ENCODE measurements around the gene DDX25. TPM values are rescaled to one million over a fixed set of nuclear protein-coding genes. Genes with fewer than 3 reads are reported as not detected.
A peak's percentile ranks its signal among the peaks of the same experiment; 100 is the strongest.

DDX25 gene
- total and polyA plus RNA-seq, 2 of the 4 experiments (the other 2 are of a cell fraction) = under 0.01 TPM; not detected in 1

- H2BK15ac ChIP-seq (ENCODE audit: low read depth, low read length) = no peak within 1 kb of the TSS
- H4K8ac ChIP-seq (ENCODE audit: low read depth in 2 of 2, low read length in 2 of 2) = peak within 1 kb of the TSS; percentile 31 to 71; a peak in 3 of 4 replicates
- peak within 1 kb of the TSS; percentile 80 for H2BK5ac ChIP-seq (ENCODE audit: low read depth, low read length, poor library complexity, severe bottlenecking)
- H2AK5ac ChIP-seq (ENCODE audit: low read depth, low read length) = no peak within 1 kb of the TSS; the same call in none of the 2 replicates
- H3K23ac ChIP-seq (ENCODE audit: low read depth, low read length) = peak within 1 kb of the TSS; percentile 67; the same call in 1 of the 2 replicates
- H4K5ac ChIP-seq (ENCODE audit: low read depth, low read length) = peak within 1 kb of the TSS; percentile 36
- H3K27ac ChIP-seq (ENCODE audit: insufficient read depth, low read length) = peak within 1 kb of the TSS; percentile 73
- H2BK120ac ChIP-seq (ENCODE audit: low read depth, low read length) = peak within 1 kb of the TSS; percentile 61
- ATAC-seq (ENCODE audit: low read depth) = peak; percentile 92
- H4K91ac ChIP-seq (ENCODE audit: insufficient read depth, low read depth, low read length) = peak within 1 kb of the TSS; percentile 90
- no peaks in the 10 kb centered on the region for H3K36me3 ChIP-seq (ENCODE audit: control insufficient read depth, insufficient read depth, low read length)
- peak within 1 kb of the TSS; percentile 82 for H3K9ac ChIP-seq (ENCODE audit: low read depth, low read length)
- peak; percentile 95 for DNase-seq
- peak within 1 kb of the TSS; percentile 10; the same call in 1 of the 2 replicates for H3K18ac ChIP-seq (ENCODE audit: low read depth, low read length)
- H3K4me3 ChIP-seq (ENCODE audit: insufficient read depth, low read depth, low read length) = peak within 1 kb of the TSS; percentile 89
- peak within 1 kb of the TSS; percentile 65 for H3K14ac ChIP-seq (replicated peaks; ENCODE audit: low read depth, low read length)
- H2AFZ ChIP-seq (replicated peaks; ENCODE audit: low read length, poor library complexity) = peak within 1 kb of the TSS; percentile 97
- in situ Hi-C loops (cut with MboI; ENCODE audit: low sequenced_read_pairs) (no loop called here), dilution Hi-C loops (cut with HindIII; ENCODE audit: low sequenced_read_pairs, unreplicated experiment) (no loop called here), intact Hi-C loops (cut with micrococcal nuclease) (no loop called here)
- no peaks in the 10 kb centered on the region for H3K9me1 ChIP-seq (ENCODE audit: insufficient read depth, low read length)
- H3K27me3 ChIP-seq (ENCODE audit: control insufficient read depth, insufficient read depth, low read length) = no peaks in the 10 kb centered on the region
- peak within 1 kb of the TSS; percentile 73 for H3K4me2 ChIP-seq (ENCODE audit: low read depth, low read length)
- peak within 1 kb of the TSS; percentile 22; the same call in 1 of the 2 replicates for H3K56ac ChIP-seq (ENCODE audit: extremely low read depth, insufficient read depth, low read length)
- no TSS peak for BruUV-seq (replicated peaks)
- H2BK20ac ChIP-seq (ENCODE audit: low read depth, low read length) = no peak within 1 kb of the TSS
- WGBS, 2 experiments (ENCODE audit: extremely low coverage in 2 of 2, insufficient read length in 1 of 2) = 1% methylated on average over 73 of the region's 91 CpGs; no CpG with 5 or more reads in 1 of the 2 experiments
- H3K4me1 ChIP-seq (ENCODE audit: control insufficient read depth, insufficient read depth, low read length) = peaks cover 2% of the 10 kb centered on the region
- H3K79me1 ChIP-seq (ENCODE audit: low read depth in 1 of 2, low read length in 2 of 2) = peaks cover 0 to 18% of the 10 kb centered on the region in 2 experiments; a peak in 2 of 4 replicates
- H4K20me1 ChIP-seq (ENCODE audit: insufficient read depth, low read length) = no peaks in the 10 kb centered on the region
- no peaks in the 10 kb centered on the region for H3K9me3 ChIP-seq (ENCODE audit: control insufficient read depth, insufficient read depth, low read length)
- ChIA-PET POLR2A (ENCODE audit: unreplicated experiment) (no interaction called here), CTCF (interaction anchor here (0.6 kb wide), 1 partner anchor 416 kb away, joined by 3 read pairs; no protein-coding TSS in a partner anchor)
- peak within 1 kb of the TSS; percentile 76 for H3K4ac ChIP-seq (ENCODE audit: low read depth, low read length)
- peak within 1 kb of the TSS; percentile 96 for H2AK9ac ChIP-seq (replicated peaks; ENCODE audit: low read depth, low read length, poor library complexity)
- peak; percentile 9; the same call in 1 of the 2 replicates for TF ChIP-seq CTCF (conservative IDR thresholded peaks at IDR 0.05; ENCODE audit: low read depth, low read length)
- TF ChIP-seq RFX5 (IDR thresholded peaks at IDR 0.05; ENCODE audit: low read depth, low read length) = no peak
- no peak for TF ChIP-seq FOS (IDR thresholded peaks at IDR 0.05; ENCODE audit: low read depth, low read length)
- no peak for TF ChIP-seq NFE2L2 (IDR thresholded peaks at IDR 0.05; ENCODE audit: low read depth, low read length)
- TF ChIP-seq POLR2A (IDR thresholded peaks at IDR 0.05; ENCODE audit: low read depth, low read length) = peak; percentile 52; the same call in 1 of the 2 replicates
- TF ChIP-seq RAD21 (IDR thresholded peaks at IDR 0.05; ENCODE audit: low read length) = no peak
- TF ChIP-seq RCOR1 (IDR thresholded peaks at IDR 0.05; ENCODE audit: insufficient replicate concordance, low read length) = no peak
- TF ChIP-seq MXI1 (IDR thresholded peaks at IDR 0.05; ENCODE audit: borderline replicate concordance, low read depth, low read length) = 0 out of 2 replicates have a peak, but pooled peaks have one; percentile 12
- no peak for TF ChIP-seq CEBPB (IDR thresholded peaks at IDR 0.05; ENCODE audit: low read depth, low read length)
- TF ChIP-seq MAZ (IDR thresholded peaks at IDR 0.05; ENCODE audit: borderline replicate concordance, low read depth, low read length) = peak; percentile 28; the same call in 1 of the 2 replicates
- no peak for TF ChIP-seq ELK1 (IDR thresholded peaks at IDR 0.05; ENCODE audit: borderline replicate concordance, low read depth, low read length)
- no peak for TF ChIP-seq CHD1 (IDR thresholded peaks at IDR 0.05; ENCODE audit: low read depth, low read length)
- no peak for TF ChIP-seq MAFK (IDR thresholded peaks at IDR 0.05; ENCODE audit: low read depth, low read length)
- no peak for TF ChIP-seq BHLHE40 (IDR thresholded peaks at IDR 0.05; ENCODE audit: low read depth, low read length)
Measured at GRCh38 chr11:125887373-125888324, 16.7 kb upstream of the DDX25 start, which contains the start of gene HYLS1. Gene HYLS1 (plus strand): TSS chr11:125887668. CDS start chr11:125899369, 11,701 bp downstream.

All from IMR-90 (cell line).